Activated CD8-positive, alpha-beta memory T cell treated with anti-CD3 and anti-CD28 coated beads, Interleukin-2, amount 50 U/mL, for 24 hours (primary cell): Measurements from ENCODE around the gene USP46.

Experiments used
- DNase-seq: peaks from one replicate; pipeline ENCODE4 v3.0.0-alpha.2; 2020; ENCODE audit errors: extremely low read depth

Gene USP46

DNA sequence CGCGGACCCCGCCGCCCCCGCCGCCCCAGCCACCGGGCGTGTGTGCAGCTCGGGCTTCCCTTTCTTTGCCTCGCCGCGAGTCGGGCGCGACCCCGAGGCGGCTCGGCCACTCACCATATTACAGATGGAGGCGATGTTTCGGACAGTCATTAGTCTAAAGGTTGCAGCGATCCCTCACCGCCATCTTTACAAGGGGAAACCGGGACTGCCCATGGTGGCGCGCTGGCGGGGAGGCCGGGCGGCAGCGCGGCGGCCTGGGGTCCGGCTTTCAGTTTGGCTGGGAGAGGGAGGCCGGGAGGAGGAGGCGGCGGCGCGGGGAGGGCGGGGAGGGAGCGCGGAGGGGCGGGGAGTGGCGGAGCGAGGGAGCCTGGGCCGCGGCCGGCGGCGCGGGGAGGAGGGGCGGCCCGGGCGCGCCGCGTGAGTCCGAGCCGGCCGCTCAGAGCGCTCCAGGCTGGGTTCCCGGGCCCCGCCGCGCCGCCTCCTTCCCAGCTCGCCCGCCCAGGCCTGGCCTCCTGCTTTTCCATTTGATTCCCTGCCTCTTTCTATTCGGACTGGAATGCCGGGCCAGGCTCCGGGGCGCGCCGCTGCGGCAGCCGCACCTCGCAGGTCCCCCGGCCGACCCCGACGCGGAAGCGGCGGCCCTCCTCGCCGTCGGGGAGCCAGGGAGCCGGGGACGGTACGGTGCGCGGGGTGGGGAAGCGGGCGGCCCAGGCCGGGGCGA, at the start of gene USP46:
Gene USP46 (minus strand): TSS at position 301 of the 721 bp plus-strand sequence. CDS start 151 bp downstream, at position 150.
- DNase-seq = no peak

DNA sequence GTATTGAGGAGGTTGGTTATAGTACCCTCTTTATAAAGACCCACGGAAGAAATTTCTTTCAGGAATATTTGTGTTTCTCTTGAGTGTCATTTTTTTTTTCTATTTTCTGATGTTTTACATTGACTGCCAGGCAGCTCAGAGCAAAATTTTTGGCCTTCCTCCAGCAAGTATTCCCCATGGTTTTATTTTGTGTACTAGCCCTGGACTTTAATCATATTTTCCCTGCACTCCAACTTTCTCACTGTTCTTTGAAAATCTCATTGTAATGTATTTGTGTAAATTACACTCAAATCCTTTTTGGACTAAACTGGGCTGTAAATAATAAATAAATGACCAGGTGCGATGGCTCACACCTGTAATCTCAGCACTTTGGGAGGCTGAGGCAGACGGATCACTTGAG, 45.6 kb upstream of the USP46 start:
- DNase-seq = no peak

DNA sequence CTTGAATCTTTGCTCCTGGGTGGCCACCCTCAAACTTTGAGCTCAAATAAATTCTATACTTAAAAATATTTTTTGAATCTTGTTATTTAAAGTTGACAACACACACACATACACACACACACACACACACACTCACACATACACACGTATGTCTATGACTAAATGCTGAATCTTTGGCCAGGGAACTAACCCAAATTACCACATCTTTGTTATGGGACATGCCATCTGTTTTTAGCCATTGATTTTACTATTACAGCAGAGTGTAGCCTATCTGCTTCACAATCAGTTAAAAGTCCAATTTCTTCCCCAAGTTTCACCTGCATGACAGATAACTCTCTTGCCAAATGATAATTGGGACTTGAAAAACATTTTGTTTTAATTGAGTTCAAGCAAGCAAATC, 45.0 kb upstream of the USP46 start:
- DNase-seq = no peak

DNA sequence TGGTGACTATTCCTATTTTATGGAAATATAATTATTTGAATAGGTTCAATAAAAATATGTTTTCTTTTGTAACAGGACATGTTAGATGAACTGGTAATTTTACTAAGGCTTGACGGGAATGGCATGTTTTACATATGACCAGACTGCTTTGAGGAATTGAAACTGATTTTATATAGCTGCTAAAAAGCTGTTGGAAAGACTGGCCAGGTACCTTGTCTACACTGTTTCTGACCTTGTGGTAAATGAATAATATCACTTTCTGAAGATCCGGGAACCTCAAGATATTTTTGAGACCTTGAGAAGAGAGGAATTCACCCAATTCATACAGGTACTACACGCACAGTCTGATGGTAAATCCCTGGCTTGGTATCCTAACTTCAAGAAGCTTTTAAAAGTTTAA, 42.1 kb upstream of the USP46 start:
- DNase-seq = no peak

- DNase-seq = no peak
Measured at GRCh38 chr4:52694936-52695335, 35.8 kb upstream of the USP46 start.

- DNase-seq = no peak
Measured at GRCh38 chr4:52693492-52693891, 34.4 kb upstream of the USP46 start.

DNA sequence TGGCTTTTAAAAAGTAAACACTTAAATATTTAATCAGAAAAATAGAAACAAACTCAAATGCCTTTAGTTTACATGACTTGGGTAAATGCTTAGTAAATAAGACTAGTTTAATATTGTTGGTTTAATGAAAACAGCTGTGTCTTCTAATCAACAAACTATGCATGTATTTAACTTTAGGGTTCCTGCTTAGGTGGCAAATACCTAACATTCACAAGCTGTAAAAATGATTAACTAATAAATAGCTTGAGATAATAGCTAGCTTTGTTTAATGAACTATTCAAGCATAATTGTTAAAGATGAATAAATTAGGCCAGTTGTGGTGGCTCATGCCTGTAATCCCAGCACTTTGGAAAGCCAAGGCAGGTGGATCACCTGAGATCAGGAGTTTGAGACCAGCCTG, 30.0 kb upstream of the USP46 start:
- no peak for DNase-seq

DNA sequence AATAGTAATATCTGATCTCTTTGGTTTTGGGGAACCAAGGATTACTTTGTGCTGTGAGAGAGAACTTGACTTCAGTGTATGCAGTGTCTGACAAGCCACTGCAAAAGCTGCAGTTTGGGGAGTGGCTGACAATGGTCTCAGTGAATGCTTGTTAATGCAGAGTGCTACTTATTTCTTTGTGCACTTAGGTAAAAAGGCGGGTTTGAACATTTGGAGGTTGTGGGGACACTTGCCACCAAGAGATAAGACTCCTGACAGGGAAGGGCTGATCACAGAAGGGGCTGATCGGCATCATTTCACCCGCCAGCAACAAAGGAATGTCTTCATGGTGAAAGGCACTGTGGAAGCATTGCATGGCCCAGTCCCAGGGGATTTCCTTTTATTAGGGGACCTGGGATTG, 28.6 kb upstream of the USP46 start:
- DNase-seq = no peak

DNA sequence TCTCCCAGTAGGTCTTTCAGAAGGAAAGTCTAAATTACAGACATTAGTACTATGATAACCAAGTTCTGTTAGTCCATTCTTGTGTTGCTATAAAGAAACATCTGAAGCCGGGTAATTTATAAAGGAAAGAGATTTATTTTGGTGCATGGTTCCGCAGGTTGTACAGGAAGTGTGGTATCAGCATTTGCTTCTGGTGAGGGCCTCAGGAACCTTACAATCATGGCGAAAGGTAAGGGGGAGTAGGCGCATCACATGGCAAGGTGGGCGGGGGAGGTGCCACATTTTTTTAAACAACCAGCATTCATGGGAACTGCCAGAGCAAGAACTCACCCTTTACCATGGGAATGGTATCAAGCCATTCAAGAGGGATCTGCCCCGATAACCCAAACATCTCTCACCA, 26.2 kb upstream of the USP46 start:
- no peak for DNase-seq

- DNase-seq = no peak
Measured at GRCh38 chr4:52684896-52685295, 25.8 kb upstream of the USP46 start.

GRCh38 chr4:52680381-52680780, 21.3 kb upstream of the USP46 start:
- no peak for DNase-seq

DNA sequence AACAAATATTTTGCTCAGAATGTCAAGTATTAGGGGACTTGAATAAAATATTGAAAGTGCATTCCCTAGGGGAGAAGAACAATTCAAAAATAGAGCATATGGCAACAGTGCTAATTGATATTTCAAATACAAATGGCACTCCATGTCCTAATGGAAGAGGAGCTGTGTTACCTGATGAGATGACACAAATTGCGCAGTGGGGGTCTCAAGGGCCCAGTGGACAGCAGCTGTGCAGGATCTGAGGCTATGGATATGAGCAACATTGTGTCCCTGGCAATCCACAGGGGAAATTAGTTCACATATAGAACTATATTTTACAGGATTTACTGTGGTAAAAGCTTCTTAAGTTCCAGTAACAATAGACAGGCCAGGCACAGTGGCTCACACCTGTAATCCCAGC, 17.4 kb upstream of the USP46 start:
- no peak for DNase-seq

- DNase-seq = no peak
Measured at GRCh38 chr4:52675111-52675510, 16.0 kb upstream of the USP46 start.

DNA sequence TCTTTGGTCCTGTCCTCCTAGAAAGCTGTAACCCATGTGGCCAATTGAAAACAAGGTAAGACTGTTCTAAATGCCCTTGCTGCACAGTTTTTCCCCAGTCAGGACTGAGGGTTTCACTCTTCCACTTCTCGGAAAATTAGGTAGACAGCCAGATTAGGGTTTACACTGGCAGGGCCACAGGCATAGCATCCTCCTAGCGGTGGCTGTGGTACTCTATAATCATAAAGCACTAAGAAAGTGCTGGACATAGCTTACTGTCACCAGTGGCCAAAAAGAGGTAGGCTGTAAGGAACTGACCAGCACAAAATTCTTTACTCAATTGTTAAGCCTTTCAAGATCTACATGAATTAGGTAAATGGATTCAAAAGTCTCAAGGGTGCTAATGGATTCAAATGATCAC, 11.6 kb upstream of the USP46 start:
- no peak for DNase-seq

GRCh38 chr4:52670121-52670520, 11.0 kb upstream of the USP46 start:
- no peak for DNase-seq

DNA sequence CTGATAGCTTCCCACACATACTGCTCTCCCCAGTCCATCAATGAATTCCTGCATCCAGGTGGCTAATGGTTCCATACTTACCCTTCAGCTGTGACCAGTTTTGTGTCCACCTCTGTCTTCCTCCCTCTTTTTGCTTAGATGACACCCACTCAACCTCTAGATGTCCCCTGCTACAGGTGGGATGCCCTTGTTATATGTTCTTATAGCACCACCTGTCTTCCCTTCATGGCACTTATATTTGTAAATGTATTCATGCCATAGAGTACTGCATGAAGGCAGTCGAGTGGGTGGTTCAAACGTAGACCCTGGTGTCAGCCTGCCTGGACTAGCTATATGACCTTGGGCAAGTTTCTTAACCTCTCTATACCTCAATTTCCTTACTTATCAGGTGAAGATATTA, 6.5 kb upstream of the USP46 start:
- no peak for DNase-seq

- no peak for DNase-seq
Measured at GRCh38 chr4:52664479-52664878, 5.4 kb upstream of the USP46 start.

DNA sequence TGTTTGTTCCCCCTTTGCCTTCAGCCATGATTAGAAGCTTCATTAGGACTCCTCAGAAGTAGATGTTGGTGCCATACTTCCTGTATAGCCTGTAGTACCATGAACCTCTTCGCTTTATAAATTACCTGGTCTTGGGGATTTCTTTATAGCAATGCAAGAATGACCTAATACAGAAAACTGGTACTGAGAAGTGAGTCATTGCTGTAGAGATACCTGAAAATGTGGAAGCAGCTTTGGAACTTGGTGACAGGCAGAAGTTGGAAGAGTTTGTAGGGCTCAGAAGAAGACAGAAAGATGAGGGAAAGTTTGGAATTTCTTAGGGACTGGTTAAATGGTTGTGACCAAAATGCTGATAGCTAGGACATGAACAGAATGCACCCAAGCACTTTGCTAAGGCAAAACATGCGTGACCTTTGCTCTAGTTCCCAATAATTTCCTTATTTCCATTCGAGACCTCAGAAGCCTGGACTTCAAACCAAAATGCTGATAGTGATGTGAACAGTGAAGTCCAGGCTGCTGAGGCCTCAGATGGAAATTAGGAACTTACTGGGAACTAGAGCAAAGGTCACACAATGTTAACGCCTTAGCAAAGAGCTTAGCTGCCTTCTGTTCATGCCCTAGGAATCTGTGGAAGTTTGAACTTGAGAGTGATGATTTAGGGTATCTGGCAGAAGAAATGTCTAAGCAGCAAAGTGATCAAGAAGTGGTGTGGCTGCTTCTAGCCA, 3.0 kb upstream of the USP46 start:
- no peak for DNase-seq

- DNase-seq = no peak
Measured at GRCh38 chr4:52660643-52661042, 1.5 kb upstream of the USP46 start.

DNA sequence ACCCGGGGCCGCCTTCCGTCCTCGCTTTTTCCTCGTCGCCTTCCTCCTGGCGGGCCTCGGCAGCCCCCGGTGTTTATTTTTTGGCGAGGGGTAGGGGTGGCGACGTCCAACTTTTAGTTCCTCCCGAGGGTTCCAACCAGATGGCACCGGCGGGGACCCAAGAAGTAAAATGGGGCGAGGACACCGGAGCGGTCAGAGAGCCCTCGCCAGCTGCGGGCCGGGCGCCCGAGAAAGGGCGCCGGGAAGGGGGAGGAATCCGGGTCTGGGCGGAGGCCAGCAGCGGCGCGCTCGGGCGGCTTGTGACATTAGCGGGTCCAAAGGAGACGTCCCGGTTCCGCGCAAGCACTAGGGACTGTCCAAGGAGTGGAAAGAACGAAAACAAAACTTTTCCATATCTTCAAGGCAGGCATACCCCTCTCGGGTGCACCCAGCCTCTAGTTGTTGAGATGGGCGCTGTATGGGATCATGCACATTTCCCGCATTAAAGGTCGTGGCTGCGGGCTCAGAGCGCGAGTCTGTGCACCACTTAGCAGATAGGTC, 691 bp upstream of the USP46 start:
- no peak for DNase-seq

DNA sequence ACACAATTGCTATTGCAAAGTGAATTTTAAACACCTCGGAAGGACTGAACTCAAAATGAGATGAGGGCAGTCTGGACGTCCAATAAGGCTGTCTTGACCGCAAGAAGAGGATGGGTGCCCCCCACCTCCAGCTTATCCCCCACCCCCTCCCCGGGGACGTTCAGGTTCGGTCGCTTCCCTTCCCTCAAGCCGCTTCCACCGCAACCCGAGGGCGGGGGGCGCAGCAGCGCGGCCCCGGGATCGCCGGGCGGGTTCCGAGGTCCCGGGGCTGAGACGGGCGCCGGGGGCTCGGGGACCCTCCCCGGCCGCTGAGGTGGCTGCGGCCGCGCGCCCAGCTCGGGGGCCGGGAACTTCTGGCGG, 480 bp downstream of the USP46 start:
- no peak for DNase-seq

DNA sequence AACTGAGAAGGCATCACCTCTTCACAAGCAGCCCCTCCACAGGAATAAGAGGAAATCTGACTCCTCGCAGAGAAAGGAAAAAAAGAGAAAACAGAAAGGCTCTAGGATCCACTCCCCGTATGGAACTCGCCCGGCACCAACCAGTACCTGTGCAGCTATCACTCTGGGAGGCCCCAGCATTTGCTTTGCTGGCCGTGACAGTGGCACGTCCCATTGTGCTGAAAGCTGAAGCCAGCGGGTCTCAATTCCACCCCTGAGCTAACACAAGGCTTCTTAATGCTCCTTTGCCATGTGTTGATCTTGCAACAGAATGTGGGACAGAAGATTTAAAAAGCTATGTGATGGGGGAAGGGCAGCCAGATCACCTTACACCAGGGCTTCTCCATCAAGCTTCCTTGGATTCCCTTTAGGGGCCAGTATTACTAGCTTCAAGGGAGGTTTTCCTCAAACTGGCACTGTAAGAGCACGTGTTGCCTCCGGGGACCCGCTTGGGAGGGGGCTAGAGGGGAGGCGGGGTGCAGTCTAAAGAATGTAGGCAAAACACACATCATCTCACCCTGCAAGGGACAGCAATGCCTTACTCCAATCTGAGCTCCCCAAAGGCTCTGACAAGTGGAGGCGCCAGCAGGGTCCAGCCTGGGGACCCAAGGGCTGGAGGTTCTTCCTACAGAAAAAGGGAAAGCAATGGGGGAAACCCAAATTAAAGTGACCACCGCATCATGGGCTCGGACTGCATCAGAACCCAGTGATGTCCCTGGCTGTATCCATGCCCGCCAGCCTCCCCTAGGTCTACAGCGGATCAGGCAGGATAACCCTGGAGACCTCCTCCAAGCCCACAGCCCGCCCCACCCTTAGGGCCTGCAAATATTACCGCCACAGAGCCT, 1.2 kb downstream of the USP46 start:
- no peak for DNase-seq

- no peak for DNase-seq
Measured at GRCh38 chr4:52657292-52657617, 1.8 kb downstream of the USP46 start.
